SHP77 (cell line): ENCODE measurements around the gene C1orf198.

Source experiments
- DNase-seq, 2 experiments: peaks; one replicate each; lab custom pipeline; 2025; lab: John Stamatoyannopoulos, UW

The C1orf198 gene

GRCh38 chr1:230808281-230808872, 59.9 kb downstream of the C1orf198 start:
- no peak for DNase-seq

GRCh38 chr1:230807561-230808280, 60.6 kb downstream of the C1orf198 start:
- no peak for DNase-seq

DNA sequence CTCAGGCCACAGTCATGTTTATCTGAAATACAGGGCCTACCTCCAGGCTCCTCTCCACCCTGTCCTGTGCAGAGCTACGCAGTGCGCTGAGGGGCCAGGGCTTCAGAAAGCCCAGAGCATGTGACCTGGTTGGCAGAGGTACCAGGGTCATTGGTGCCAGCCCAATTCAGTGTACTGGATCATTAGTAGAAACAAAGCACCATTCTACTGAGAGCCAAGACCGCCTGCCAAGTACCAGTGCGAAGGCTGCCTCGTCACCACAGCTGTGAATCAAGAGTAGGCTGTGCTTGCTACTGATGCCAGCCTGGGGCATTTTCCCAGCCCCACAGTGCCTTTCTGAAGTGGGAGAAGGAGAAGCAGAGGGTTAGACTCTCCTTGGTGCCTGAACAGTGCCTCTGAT, 61.3 kb downstream of the C1orf198 start:
- DNase-seq = no peak

DNA sequence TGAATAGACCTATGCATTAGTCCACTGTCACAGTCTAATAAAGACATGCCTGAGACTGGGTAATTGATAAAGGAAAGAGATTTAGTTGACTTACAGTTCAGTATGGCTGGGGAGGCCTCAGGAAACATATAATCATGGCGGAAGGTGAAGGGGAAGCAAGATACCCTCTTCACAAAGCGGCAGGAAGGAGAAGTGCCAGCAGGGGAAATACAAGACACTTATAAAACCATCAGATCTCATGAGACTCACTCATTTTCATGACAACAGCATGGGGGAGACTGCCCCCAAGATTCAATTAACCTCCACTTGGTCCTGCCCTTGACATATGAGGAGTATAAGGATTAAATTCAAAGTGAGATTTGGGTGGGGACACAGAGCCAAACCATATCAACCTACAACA, 61.8 kb downstream of the C1orf198 start:
- no peak for DNase-seq

DNA sequence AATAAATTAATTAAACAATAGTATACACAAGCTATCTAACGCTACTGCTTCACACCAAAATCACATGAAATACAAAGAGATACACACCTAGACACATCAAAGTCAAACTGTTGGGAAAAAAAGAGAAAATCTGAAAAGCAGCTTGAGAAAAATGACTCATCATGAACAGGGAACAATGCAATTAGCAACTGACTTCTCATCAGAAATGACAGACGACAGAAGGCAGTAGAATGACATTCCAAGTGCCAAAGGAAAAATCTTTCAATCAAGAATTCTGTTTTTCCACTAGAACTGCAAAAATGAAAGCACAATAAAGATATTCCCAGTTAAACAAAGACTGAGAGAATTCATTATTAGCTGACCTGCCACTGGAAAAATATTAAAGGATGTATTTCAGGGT, 63.9 kb downstream of the C1orf198 start:
- DNase-seq = no peak

DNA sequence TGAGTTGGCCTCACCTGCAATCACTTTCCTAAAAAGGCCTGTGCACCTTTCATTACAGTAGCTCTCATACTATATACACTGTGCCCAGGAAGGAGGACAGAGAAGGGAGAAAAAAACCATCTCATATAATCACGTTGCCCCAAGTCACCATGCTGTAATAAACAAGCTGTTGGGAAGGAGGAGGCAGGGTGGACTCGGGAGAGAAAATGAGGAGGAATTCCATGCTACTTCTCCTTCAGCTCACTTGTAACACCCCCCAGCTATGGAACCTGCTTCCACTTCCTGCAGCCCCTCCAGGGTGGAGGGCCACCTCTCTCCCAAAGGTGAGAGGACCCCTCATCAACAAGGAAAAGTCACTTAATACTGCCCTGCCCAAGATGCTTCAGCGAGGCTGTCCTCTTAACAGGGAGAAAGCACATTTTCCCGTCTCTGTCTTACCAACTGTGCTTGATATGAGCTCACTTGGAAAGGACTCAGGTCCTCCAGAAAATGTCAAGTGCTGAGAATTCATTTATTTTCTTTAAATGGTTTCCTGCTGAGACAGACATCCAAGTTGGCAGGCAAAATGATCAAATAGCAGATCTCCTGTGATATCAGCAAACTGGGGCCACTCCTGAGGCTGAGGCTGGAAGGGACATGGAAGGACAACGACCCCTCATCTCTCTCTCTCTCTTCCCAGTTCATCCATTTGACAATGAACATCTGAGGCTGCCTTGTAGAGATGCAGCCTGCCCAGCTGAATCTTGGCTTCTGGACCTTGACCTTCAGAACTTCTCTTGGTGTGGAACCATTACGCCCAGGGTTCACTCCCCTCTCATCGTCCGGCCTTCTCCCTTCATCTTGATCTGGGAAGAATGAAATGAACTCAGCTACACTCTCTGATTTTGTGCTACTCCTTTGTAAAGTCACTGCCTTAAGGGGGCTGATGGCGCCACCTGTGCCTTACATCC, 67.2 kb downstream of the C1orf198 start:
- no peak for DNase-seq

GRCh38 chr1:230798491-230798890, 69.8 kb downstream of the C1orf198 start:
- no peak for DNase-seq

- DNase-seq = peak; percentile 14 to 52
Observed at GRCh38 chr1:230797942-230798365, 70.4 kb downstream of the C1orf198 start.

DNA sequence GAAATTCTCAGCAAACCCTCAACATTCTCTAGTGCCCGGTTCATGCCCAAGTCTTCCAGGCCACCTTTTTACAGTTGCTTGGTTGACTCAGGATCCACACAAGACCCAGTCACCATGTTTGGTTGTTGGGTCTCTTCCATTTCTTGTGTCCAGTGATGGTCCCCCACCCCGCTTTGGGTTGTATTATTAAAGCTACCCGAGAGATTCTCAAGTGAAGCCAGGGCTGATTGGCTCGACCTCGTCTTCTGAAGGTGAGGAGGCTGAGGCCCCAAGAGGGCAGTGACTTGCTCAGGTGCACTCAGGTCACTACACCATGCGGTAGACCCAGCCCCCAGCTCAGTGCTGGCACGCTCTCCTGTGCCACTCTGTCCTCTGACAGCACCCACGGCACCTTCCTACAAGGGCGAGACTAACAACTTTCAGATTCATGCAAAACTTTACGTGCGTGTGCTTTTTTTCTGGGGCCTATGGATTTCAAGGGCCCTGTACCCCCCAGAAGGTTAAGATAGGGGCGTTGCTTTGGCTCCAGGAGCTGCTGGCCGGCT, 70.9 kb downstream of the C1orf198 start:
- DNase-seq = no peak

DNA sequence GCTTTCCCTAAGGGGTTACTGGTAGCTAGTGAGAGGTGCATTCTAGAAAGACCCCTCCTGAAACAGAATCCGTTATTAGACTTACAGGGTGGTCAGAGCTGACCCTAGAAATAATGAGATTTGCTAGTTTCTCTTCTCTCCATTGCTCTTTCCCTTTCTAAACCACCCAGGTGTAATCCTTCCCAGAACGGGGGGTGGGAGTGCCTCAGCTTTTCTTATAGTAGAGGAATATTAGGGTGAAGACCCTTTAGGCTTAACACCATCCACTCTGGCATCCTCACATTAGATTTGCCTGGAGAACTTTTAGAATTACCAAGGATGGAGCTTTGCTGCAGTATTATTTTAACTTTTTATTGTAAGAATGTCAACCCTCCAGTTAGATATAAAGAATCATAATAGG, 71.7 kb downstream of the C1orf198 start:
- DNase-seq = no peak

DNA sequence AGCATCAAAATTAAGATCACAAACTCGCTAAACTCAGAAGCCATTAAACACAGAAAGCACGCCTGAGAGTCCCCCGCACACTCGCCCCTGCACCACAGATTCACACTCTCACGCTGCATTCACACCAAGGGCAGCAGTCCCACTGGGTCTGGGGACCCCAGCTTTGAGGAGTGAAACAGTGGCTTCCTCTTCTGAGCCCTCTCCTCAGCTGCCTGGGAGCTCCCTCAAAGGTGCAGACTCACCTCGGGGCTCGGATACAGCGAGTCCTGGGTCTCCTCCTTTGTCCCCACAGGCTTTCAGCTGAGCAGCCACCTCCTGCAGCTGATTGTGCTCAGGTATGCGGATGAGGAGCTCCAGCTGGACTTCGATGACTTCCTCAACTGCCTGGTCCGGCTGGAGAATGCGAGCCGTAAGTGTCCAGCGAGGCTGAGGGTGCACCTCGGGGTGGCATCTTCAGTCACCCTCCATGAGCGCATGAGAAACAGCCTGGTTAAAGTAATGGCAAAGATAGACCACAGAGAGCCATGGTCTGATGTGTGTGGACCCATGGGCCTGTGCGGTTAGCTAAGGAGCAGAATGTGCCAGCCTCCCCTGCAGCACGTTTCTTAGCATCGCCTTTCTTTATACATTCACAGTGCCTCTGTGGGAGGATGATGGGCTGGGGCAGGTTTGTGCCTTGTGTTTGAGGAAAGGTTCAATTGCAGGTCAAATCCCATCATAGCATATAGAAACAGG, 73.3 kb downstream of the C1orf198 start:
- DNase-seq = no peak

GRCh38 chr1:230794431-230794830, 73.9 kb downstream of the C1orf198 start:
- no peak for DNase-seq

- DNase-seq = no peak
Observed at GRCh38 chr1:230793463-230793745, 74.9 kb downstream of the C1orf198 start.

GRCh38 chr1:230792691-230793462, 75.4 kb downstream of the C1orf198 start:
- no peak for DNase-seq

DNA sequence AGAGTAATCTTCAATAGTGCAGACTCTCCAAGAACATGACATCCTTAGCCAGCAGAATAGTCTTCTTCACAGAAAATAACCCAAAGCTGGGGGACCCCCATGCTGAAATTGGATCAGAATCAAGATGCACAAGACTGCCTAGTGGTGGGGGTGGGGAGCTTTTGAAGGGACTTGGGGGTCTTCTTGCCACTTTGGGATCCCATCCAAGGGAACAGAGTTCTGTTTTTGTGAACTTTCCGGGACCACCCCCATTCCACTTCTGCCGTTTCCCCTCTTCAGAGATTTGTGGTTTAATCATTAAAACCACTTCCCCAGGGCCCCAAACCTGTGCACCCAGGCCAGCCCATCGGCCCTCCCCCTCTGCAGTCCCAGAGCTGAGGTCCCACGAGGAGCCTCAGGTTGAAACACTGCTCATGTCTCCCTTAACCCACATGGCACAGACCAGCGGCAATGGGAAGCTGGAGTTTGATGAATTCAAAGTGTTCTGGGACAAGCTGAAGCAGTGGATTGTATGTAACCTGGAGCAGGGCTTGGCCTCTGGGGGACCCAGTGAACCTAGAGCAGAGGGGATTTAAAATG, 76.2 kb downstream of the C1orf198 start:
- no peak for DNase-seq

GRCh38 chr1:230790026-230790425, 78.3 kb downstream of the C1orf198 start:
- DNase-seq = no peak

DNA sequence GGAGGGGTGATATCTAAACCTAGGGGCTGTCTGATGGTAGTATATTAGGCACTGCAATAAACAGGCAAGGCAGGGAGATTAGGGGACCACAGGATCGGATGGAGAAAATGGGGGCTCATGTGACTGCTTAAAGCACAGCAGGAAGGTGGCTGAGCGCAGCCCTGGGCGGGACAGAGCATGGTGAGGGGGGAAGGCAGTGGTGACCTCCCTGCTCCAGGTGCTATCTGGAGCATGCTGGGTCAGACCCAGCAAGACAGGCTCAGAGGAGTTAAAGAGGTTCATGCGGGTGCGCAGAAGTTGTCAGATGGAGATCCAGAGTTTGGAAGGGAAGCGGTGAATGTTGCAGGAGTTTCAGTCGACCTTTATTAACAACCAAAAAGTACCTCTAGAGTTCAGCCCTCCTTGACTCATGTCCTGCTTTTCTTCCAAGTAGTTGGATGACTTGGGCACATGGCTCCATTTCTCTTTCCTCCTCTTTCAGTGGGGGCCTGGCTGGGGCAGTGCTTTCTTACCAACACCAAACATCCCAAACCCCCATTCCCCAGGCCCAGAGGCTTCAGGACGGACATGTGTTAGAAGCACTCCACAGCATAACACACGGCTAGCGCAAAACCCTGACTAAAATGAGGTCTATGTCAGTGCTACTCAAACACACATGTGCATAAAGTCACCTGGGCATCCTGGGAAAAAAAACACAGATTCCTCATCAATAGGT, 79.6 kb downstream of the C1orf198 start:
- DNase-seq = no peak

- DNase-seq = no peak
Observed at GRCh38 chr1:230787471-230787870, 80.8 kb downstream of the C1orf198 start.
